ENCODE data around the gene ZNF318.
"Not testable (repeated sequence)": the region's sequence is repeated elsewhere in the genome, so short reads cannot be mapped to it uniquely, and the experiment has no call there.

Gene ZNF318, protein sequence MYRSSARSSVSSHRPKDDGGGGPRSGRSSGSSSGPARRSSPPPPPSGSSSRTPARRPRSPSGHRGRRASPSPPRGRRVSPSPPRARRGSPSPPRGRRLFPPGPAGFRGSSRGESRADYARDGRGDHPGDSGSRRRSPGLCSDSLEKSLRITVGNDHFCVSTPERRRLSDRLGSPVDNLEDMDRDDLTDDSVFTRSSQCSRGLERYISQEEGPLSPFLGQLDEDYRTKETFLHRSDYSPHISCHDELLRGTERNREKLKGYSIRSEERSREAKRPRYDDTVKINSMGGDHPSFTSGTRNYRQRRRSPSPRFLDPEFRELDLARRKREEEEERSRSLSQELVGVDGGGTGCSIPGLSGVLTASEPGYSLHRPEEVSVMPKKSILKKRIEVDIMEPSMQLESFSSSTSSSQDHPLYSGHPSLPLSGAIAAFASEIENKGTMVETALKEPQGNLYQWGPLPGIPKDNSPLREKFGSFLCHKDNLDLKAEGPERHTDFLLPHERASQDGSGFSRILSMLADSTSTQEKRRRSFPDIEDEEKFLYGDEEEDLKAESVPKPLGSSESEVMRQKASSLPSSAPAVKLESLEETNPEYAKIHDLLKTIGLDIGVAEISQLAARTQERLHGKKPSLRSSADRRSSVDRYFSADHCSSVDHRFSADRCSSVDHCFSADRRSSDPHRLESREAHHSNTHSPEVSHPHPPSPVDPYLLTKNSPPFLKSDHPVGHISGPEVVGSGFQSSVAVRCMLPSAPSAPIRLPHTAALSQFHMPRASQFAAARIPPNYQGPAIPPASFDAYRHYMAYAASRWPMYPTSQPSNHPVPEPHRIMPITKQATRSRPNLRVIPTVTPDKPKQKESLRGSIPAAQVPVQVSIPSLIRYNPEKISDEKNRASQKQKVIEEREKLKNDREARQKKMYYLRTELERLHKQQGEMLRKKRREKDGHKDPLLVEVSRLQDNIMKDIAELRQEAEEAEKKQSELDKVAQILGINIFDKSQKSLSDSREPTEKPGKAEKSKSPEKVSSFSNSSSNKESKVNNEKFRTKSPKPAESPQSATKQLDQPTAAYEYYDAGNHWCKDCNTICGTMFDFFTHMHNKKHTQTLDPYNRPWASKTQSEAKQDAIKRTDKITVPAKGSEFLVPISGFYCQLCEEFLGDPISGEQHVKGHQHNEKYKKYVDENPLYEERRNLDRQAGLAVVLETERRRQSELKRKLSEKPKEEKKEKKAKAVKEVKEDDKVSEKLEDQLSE (N-terminal part only)

DNA sequence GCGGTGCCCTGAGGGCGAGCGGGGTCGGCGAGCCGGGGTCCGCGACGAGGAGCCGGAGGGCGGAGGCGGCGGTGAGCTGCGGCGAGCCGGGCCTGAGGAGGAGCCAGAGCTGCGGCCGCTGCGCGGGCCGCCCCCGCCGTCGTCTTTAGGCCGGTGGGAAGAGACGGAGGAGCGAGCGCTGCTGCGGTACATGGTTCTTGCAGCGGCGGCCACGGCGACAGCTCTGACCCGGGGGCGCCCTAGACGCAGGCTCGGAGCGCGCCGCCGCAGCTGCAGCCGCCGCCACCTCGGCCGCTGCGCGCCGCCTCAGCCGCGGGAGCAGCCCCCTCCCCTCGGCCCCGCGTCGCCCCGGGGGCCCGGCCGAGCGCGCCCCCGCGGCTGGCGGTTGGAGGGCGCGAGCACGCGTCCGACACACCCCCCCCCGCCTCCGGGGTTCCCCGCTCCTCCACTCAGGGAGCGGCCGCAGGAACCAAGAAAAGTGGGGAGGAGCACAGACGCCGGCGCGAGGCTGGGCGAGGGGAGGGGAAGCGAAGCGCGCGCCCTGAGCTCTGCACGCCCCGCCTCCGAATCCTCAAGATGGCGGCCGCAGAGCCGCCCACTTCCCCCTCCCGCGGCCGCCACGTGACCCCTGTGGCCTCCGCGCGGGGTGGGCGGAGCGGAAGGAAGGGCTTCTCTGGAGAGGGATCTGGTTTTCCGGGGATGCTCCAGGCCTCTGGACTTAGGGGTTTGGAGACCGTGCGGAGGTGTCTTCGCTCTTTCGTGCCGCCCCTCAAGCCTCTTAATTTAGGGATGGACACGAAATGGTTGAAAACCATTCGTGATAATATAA, at the start of gene ZNF318:
ZNF318 (minus strand) TSS at position 474 of the 829 bp plus-strand sequence; CDS start at position 192, 282 bp downstream.
- peak; percentile 95 for DNase-seq

DNA sequence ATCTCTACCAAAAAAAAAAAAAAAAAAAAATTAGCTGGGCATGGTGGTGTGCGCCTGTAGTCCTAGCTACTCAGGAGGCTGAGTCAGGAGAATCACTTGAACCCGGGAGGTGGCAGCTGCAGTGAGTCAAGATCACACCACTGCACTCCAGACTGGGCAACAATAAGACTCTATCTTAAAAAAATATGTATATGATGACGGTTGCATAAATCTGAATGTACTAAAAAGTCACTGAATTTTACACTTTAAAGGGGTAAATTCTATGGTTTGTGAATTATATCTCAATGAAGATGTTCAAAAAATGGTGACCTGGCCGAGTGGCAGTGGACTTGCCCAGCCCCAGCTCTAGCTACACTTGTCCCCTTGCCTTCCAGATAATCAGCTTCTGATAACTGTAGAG, 47.5 kb upstream of the ZNF318 start:
- DNase-seq, result no peak

DNA sequence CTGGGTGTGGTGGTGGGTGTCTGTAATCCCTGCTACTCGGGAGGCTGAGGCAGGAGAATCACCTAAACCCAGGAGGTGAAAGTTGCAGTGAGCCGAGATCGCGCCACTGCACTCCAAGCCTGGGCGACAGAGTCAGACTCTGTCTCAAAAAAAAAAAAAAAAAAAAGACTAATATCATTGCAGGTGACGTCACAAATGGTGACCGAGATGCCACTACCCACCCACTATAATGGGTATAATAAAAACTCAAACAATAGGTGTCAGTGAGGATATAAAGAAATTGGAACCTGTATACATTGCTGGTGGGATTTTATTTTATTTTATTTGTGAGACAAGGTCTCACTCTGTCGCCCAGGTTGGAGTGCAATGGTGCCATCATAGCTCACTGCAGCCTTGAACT, 45.8 kb upstream of the ZNF318 start:
- DNase-seq, result not testable (repeated sequence)

DNA sequence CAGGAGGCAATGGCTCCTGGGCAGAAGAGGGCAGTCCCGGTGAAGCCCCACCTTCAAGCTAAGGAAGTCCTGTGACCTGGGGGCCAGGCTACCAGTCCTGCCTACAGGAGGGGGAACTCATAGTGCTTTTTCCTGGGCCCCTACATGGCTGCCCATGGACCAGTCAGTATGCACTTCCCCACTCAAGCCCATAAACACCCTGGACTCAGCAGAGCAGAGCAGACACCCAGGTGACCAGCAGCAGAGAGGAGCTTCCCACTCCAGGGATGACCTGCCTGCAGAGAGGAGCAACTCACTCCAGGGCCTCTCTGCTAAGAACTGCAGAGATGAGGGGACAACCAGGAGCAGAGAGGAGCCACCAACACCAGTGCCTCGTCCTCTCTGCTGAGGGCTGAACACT, 43.6 kb upstream of the ZNF318 start:
- DNase-seq, result no peak

DNA sequence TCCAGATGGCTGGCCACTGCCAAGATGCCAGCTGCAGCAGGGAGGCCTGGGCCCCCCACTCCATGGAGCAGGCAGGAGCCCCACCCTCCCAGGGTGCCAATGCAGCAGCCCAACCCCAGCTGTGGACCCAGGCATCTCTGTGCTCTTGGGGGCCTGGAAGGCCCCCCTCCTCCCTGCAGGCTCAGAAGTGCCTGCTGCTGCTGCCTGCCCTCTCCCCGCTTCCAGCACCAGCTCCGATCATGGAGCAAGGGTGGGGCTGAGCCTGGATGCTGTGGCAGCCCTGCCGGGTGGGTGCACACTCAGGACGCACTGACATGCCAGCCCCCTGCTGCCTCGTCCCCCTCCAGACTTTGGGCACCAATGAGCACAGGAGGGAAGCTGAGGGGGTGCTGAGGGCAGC, 43.1 kb upstream of the ZNF318 start:
- DNase-seq, result no peak

DNA sequence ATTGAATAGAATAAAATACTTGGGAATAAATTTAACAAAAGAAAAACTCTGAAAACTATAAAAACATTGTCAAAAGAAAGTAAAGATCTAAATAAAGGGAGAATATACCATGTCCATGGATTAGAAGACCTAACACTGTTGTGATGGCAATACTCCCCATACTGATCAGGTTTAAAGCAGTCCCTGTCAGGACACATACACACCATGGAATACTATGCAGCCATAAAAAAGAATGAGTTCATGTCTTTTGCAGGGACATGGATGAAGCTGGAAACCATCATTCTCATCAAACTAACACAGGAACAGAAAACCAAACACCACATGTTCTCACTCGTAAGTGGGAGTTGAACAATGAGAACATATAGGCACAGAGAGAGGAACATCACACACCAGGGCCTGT, 41.3 kb upstream of the ZNF318 start:
- DNase-seq, result not testable (repeated sequence)

DNA sequence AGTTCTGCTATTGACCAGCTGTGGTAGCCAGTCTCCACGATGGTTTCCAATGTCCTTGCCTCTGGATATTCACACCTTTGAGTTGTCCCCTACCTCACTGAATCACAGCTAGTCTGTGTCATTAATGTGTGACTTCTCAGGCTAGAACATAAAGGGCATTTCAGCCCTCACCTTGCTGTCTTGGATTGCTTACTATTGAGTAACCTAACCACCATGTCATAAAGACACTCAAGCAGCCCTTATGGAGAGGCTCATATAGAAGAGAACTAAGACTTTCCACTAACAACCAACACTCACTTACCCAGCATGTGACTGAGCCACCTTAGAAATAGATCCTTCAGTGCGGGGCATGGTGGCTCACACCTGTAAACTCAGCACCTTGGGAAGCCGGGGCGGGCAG, 38.8 kb upstream of the ZNF318 start:
- no peak for DNase-seq

DNA sequence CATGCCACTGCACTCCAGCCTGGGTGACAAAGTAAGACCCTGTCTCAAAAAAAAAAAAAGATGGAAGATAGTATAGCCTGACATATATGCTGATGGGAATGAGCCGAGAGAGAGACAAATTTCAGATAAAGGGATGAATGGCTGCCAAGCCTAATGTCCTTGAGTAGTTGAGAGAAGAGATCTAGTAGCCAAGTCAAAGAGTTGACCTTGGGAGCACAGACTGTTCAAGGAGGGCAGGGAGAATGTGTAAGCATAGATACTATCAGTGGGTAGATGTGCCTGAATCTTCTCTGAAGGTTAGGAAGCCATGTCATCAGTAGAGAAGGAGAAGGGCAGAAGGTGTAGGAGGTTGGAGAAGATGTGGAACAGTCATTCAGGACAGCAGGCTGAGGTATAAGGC, 37.8 kb upstream of the ZNF318 start:
- DNase-seq, result no peak

DNA sequence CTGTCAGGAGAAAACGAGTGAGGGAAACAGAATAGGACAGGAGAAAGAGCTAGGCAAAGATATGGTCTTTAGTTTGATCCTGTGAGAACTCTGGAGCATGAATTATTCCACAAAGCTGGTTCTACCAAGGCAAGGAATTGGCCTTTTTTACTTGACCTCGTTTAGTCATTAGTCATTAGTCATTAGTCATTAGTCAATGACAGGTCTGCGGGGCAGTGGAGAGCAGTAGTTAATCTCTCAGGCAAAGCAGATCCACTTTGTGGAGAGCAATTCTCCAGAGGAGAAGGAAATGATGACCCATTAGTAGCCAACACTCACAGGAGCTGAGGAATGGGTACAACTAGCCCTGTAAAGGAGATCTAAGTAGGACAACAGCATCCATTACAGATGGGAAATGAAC, 35.9 kb upstream of the ZNF318 start:
- DNase-seq, result no peak

DNA sequence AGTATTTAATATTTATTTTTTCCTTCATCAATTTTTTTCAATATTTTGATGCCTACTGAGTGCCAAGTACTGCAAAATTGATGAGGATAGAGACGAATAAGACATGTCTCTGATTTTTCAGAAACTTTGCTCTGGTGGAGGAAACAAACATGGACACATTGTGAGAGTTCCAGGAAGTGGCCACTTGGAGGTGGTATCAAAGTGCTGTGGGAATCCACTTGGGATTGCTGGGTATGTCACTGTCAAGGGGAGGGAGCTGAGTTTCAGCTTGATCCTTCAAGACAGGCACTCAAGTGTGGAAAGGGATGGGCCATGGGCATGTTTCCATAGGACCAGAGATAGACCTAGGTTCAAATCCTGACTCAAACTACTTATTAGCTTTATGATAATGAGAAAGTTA, 33.4 kb upstream of the ZNF318 start:
- DNase-seq, result no peak

DNA sequence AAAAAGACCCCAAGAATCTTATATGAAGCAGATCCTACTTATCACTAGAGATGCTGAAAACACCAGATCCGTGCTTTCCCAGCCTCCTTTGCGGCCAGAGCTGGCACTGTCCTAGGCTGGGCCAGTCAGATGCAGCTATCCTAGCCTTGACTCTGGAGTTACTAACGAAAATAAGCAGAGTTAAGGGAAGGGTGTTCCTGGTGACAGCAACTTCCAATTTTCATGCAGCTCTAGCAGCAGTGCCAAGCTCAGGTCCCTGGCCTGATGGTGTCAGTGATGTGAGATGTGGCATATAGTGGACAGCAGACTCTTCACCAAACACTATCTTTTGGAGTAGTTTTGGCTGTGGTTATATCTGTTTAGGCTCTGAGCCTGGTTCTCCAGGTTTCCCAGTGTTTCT, 32.3 kb upstream of the ZNF318 start:
- no peak for DNase-seq

DNA sequence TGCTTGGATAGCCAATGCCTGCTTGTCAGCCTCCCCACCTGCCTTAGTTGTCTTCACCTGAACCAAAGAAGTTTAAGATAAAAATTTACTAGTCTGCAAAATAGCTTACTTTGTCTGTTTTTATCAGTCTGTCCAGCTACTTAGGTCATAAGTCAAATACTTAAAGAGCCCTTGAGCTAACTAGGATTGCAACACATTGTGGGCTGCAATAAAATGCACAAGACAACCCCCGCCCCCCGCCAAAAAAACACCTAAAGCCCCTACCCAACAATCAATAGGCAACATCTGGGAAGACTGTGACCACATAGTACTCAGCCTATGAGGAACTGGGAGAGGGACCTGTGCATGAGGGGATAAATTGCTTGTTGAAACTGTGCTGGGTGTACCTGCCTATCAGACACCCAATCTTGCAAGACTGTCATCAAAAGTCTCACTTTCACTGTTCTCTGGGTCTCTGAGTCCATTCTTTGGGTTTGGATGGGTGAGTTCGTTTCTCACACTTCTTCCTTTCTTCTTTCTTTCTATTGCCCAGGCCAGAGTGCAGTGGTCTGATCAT, 30.6 kb upstream of the ZNF318 start:
- no peak for DNase-seq

DNA sequence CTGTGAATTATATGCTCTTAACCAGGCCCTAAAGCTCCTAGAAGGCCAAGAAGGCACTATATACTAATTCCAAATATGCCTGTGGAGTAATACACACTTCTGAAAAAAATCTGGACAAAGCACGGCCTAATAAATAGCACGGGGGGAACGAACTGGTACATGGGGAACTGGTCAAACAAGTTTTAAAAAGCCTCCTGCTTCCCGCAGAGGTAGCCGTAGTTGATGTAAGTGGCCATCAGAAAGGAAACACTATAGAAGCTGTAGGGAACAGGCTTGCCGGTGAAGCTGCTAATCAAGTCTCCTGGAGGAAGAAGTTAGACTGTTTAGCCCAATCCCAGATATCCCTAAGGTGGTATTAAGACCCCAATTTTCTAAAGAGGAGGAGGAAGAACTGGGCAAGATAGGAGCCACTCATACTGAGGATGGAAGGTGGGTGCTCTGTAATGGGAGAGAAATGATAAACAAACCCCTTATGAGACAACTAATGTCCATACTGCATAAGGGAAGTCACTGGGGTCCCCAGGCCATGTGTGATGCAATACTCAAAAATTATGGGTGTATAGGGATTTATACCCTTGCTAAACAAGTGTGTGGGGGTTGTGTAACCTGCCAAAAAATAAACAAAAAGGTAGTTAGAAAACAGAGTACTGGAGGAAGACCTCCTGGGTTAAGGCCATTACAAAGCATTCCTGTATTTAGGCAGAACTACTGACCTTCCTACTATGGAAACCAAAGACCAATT, 27.1 kb upstream of the ZNF318 start:
- DNase-seq, result no peak

DNA sequence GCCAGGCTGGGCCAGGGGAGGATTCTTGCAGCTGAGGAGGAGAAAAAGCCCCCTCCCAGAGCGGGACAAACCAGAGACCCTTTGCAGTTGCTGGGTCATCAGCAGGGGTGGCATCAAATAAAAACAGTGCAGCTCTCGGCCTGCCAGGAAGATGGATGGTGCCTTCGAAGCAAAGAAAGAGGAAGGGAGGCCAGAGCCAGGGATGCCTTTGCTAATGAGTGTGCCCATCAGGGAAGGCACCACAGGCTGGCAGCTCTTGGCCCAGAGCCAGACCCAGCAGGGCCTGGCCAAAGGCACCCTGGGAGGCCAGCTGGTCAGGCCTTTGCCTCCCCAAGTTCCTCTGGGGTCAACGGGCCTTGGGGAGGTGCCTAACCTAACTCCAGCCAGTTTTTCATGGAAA, 26.3 kb upstream of the ZNF318 start:
- DNase-seq, result no peak

DNA sequence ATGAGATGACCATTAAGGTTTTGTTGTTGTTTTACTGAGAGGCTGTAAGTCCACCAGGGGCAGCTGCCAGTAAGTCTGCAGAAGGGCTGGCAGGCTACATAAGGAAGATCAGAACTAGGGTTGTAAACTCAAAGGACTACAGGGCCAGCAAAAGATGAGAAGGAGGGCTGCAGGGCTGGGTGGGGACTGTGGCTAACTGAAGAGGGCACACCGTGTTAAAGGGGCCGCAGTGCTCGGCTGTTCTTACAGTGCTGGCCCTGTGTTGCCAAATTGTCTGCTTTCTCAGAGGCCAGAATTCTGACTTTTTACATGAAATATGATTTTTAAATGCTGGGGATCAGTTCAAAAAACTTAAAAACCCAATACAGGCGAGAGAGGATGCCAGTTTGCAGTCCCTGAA, 25.5 kb upstream of the ZNF318 start:
- no peak for DNase-seq

DNA sequence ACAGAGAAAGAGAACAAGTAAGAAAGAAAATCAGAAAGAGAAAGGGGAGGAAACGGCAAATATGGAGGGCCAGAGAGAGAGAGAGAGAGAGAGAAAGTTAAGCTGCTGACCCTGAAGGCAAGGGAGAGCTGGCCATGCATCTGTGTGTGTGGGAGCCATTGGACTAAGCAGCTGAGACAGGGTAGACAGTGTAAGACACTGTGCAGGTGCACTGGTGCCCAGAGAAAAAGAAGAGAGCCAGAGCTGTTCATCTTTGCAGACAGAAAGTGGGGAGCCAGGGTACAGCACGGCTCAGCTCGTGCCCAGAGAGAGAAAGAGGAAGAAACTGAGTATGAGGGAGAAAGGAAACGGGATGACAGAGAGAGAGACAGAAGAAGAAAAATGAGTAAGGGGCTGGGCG, 24.2 kb upstream of the ZNF318 start:
- no peak for DNase-seq

DNA sequence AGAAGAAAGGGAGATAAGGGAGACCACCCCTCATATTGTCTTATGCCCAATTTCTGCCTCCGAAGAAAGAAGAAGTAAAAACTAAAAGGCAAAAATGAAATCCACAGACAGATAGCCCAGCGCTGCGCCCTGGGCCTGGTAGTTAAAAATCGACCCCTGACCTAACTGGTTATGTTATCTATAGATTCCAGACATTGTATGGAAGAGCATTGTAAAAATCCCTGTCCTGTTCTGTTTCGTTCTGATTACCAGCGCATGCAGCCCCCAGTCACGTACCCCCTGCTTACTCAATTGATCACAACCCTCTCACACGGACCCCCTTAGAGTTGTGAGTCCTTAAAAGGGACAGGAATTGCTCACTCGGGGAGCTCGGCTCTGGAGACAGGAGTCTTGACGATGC, 23.7 kb upstream of the ZNF318 start:
- DNase-seq, result not testable (repeated sequence)

DNA sequence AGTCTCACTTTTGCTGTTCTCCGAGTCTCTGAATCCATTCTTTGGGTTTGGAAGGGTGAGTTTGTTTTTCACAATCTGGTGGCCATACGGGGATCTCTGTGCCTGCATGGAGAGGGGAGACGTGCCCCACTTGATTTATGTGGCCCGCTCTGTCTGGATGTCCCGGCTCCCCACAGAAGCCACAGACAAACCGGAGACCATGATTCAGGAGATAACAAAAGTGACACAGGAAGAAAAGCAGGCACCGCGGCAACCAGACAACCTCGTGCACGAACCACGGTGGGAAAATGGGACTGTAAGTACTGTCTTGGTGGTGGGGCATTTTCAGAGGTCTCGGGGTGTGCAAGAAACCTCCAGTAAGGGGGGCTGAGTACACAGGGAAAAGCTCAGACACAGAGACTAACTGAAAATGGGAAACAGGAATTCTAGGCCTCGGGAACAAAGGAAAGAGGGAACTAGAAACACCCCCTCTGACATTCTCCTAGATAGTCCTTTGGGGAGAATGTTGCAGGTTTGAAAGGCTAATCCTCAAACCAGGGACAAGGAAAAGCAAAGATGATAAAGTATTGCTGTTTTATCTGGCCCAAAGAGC, 22.1 kb upstream of the ZNF318 start:
- peak; percentile 58 for DNase-seq

DNA sequence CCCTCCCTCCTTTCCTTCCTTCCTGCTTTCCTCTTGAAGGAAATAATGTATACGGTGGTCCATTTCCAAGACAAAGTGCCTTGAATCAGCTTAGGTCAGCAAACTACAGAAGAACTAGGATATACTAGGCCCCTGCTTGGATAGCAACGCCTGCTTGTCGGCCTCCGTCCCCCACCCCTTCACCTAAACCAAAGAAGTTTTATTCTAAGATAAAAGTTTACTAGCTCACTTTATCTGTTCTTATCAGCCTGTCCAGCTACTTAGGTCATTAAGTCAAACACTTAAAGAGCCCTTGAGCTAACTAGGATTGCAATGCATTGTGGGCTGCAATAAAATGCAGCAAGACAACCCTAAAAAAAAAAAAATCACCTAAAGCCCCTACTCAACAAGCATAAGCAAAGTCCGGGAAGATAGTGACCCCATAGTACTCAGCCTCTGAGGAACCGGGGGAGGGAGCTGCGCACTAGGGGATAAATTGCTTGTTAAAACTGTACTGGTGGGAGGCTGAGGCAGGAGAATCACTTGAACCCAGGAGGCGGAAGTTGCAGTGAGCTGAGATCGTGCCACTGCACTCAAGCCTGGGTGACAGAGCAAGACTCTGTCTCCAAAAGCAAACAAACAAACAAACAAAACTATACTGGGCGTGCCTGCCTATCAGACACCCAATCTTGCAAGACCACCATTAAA, 21.4 kb upstream of the ZNF318 start:
- DNase-seq, result not testable (repeated sequence)

DNA sequence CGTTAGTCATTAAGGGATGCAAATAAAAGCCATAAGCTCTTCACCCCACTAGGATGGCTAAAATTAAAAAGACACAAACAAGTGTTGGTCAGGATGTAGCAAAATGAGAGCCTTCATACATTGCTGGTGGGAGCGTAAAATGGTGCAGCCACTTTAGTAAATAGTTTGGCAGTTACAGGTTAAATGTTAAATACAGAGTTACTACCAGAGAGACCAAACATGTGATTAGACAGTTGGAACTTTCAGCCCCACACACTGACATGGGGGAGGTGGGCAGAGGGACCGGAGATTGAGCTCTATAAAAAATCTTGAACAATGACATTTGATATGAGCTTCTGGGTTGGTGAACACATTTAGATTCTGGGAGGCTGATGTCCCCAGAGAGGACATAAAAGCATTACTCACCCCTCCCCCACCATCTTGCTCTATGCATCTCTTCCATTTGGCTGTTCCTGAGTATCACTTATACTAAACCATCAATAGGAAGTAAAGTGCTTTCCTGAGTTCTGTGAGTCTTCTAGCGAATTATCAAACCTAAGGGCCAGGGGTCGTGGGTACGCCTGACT, 20.4 kb upstream of the ZNF318 start:
- DNase-seq, result no peak

Measured in CD4-positive, alpha-beta T cell treated with Interleukin-4 for 4 hours (primary cell).